ENCODE results near the gene CSK.

The CSK gene

DNA sequence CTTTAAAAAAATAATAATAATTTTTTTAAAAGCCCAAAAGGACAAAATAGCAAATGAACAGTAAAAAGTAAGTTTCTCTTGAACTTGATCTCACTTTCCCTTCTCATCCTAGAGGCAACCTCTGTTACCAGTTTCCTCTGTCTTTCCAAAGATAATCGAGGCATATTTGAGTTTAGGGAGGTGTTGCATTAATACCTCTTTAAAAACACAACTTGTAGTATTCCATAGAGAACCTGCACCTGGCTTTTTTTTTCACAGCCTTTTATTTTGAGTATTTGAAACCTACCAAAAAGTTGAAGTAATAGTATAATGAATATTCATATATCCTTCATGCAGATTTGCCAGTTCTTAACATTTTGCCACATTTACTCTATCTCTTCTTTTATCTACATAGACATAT, 9.1 kb downstream of the CSK start:
- Histone ChIP-seq H3K4me3 (ENCODE audit: low read depth in 1 of 2, low read length in 2 of 2) (no peak overlapping the region), H3K27me3 (ENCODE audit: insufficient read depth, low read length, poor library complexity) (no peaks in the 10 kb centered on the region), H3K9ac (ENCODE audit: low read depth, low read length) (no peak overlapping the region), H3K79me2 (ENCODE audit: insufficient read depth, low read length) (peaks cover 87% of the 10 kb centered on the region), H3K9me3 (ENCODE audit: insufficient read depth, low read length, severe bottlenecking) (no peaks in the 10 kb centered on the region), H3K4me2 (ENCODE audit: insufficient read depth, low read length) (no peak overlapping the region), H3K4me1 (ENCODE audit: insufficient read depth, low read length) (peaks cover 39% of the 10 kb centered on the region), H2AFZ (ENCODE audit: low read depth, low read length) (no peak overlapping the region), H4K20me1 (ENCODE audit: insufficient read depth, low read length) (peaks cover 80% of the 10 kb centered on the region), H3K36me3 (ENCODE audit: insufficient read depth, low read length) (peaks cover 43% of the 10 kb centered on the region), H3K27ac (ENCODE audit: low read length) (no peak overlapping the region)
- ATAC-seq (ENCODE audit: insufficient read depth, low read depth), result no peak
- TF ChIP-seq EZH2 (IDR thresholded peaks at IDR 0.05; ENCODE audit: borderline replicate concordance, low read depth, low read length, severe bottlenecking), result no peak
- TF ChIP-seq, protein P1, sequence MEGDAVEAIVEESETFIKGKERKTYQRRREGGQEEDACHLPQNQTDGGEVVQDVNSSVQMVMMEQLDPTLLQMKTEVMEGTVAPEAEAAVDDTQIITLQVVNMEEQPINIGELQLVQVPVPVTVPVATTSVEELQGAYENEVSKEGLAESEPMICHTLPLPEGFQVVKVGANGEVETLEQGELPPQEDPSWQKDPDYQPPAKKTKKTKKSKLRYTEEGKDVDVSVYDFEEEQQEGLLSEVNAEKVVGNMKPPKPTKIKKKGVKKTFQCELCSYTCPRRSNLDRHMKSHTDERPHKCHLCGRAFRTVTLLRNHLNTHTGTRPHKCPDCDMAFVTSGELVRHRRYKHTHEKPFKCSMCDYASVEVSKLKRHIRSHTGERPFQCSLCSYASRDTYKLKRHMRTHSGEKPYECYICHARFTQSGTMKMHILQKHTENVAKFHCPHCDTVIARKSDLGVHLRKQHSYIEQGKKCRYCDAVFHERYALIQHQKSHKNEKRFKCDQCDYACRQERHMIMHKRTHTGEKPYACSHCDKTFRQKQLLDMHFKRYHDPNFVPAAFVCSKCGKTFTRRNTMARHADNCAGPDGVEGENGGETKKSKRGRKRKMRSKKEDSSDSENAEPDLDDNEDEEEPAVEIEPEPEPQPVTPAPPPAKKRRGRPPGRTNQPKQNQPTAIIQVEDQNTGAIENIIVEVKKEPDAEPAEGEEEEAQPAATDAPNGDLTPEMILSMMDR (IDR thresholded peaks at IDR 0.05; ENCODE audit: borderline replicate concordance, extremely low read depth, low read length, poor library complexity, severe bottlenecking), result no peak
- DNase-seq, result no peak

GRCh38 chr15:74791667-74792066, 9.8 kb downstream of the CSK start:
- no peak for ATAC-seq (ENCODE audit: insufficient read depth, low read depth)
- Histone ChIP-seq H2AFZ (ENCODE audit: low read depth, low read length) (no peak overlapping the region), H3K9ac (ENCODE audit: low read depth, low read length) (no peak overlapping the region), H3K9me3 (ENCODE audit: insufficient read depth, low read length, severe bottlenecking) (no peaks in the 10 kb centered on the region), H3K4me1 (ENCODE audit: insufficient read depth, low read length) (peaks cover 32% of the 10 kb centered on the region), H3K27me3 (ENCODE audit: insufficient read depth, low read length, poor library complexity) (no peaks in the 10 kb centered on the region), H3K4me2 (ENCODE audit: insufficient read depth, low read length) (no peak overlapping the region), H3K36me3 (ENCODE audit: insufficient read depth, low read length) (peaks cover 40% of the 10 kb centered on the region), H3K79me2 (ENCODE audit: insufficient read depth, low read length) (peaks cover 87% of the 10 kb centered on the region), H3K27ac (ENCODE audit: low read length) (no peak overlapping the region), H3K4me3 (ENCODE audit: low read depth in 1 of 2, low read length in 2 of 2) (no peak overlapping the region), H4K20me1 (ENCODE audit: insufficient read depth, low read length) (peaks cover 80% of the 10 kb centered on the region)
- DNase-seq, result no peak
- TF ChIP-seq, protein P1 (IDR thresholded peaks at IDR 0.05; ENCODE audit: borderline replicate concordance, extremely low read depth, low read length, poor library complexity, severe bottlenecking), result no peak
- no peak for TF ChIP-seq EZH2 (IDR thresholded peaks at IDR 0.05; ENCODE audit: borderline replicate concordance, low read depth, low read length, severe bottlenecking)

- H3K36me3 ChIP-seq (ENCODE audit: insufficient read depth, low read length), result peaks cover 40% of the 10 kb centered on the region
- no peak overlapping the region for H3K4me2 ChIP-seq (ENCODE audit: insufficient read depth, low read length)
- H3K4me3 ChIP-seq (ENCODE audit: low read depth in 1 of 2, low read length in 2 of 2), result no peak overlapping the region
- DNase-seq (no peak), ATAC-seq (ENCODE audit: insufficient read depth, low read depth) (no peak)
- TF ChIP-seq, protein P1 (IDR thresholded peaks at IDR 0.05; ENCODE audit: borderline replicate concordance, extremely low read depth, low read length, poor library complexity, severe bottlenecking), result no peak
- no peak for TF ChIP-seq EZH2 (IDR thresholded peaks at IDR 0.05; ENCODE audit: borderline replicate concordance, low read depth, low read length, severe bottlenecking)
- no peak overlapping the region for H3K9ac ChIP-seq (ENCODE audit: low read depth, low read length)
- no peaks in the 10 kb centered on the region for H3K9me3 ChIP-seq (ENCODE audit: insufficient read depth, low read length, severe bottlenecking)
- no peak overlapping the region for H3K27ac ChIP-seq (ENCODE audit: low read length)
- no peak overlapping the region for H2AFZ ChIP-seq (ENCODE audit: low read depth, low read length)
- peaks cover 24% of the 10 kb centered on the region for H3K4me1 ChIP-seq (ENCODE audit: insufficient read depth, low read length)
- H3K27me3 ChIP-seq (ENCODE audit: insufficient read depth, low read length, poor library complexity), result no peaks in the 10 kb centered on the region
- peaks cover 73% of the 10 kb centered on the region for H4K20me1 ChIP-seq (ENCODE audit: insufficient read depth, low read length)
- H3K79me2 ChIP-seq (ENCODE audit: insufficient read depth, low read length), result peaks cover 87% of the 10 kb centered on the region
These were observed 10.5 kb downstream of the CSK start for GRCh38 chr15:74792227-74793016.

Measured in DND-41 (cell line).